SKM-1 treated with dmso at 0.1 percent for 144 hours (cell line): ENCODE results near the gene SPDYE1.

Experiments used
- DNase-seq: peaks from one replicate; lab custom pipeline; 2025; ENCODE audit not compliant: unreplicated experiment; lab: John Stamatoyannopoulos, UW

SPDYE1 gene

DNA sequence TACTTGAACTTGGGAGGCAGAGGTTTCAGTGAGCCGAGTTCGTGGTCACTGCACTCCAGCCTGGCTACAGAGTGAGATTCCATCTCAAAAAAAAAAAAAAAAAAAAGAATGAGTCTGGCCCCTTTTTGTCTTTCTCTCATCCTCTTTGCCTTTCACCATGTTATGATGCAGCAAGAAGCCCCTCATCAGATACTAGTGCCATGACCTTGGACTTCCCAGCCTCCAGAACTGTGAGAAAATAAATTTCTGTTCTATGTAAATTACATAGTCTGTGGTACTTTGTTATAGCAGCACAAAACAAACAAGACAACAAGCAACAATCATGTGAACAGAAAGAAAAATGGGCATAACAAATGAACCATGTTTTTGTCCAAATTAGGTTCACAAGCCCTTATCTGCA is 44.5 kb downstream of the SPDYE1 start:
- DNase-seq, result no peak

DNA sequence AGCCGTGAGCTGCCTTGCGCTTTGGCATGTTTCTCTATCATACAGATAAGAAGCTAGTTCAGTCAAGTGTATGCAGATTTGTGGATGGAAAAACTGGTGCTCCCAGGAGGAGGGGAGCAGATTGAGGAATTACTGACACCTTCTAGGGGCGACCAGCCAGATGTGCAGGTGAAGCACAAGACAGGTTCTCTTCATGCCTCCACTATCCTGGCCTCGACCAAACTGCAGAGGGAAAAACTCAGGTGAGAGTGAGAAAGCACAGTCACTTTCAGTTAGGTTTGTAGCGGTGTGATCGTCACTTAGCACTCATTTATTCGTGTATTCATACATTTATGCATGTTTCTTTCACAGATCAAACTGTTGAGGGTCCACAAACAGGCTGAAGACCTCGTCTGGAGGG is 46.2 kb downstream of the SPDYE1 start:
- DNase-seq, result no peak

DNA sequence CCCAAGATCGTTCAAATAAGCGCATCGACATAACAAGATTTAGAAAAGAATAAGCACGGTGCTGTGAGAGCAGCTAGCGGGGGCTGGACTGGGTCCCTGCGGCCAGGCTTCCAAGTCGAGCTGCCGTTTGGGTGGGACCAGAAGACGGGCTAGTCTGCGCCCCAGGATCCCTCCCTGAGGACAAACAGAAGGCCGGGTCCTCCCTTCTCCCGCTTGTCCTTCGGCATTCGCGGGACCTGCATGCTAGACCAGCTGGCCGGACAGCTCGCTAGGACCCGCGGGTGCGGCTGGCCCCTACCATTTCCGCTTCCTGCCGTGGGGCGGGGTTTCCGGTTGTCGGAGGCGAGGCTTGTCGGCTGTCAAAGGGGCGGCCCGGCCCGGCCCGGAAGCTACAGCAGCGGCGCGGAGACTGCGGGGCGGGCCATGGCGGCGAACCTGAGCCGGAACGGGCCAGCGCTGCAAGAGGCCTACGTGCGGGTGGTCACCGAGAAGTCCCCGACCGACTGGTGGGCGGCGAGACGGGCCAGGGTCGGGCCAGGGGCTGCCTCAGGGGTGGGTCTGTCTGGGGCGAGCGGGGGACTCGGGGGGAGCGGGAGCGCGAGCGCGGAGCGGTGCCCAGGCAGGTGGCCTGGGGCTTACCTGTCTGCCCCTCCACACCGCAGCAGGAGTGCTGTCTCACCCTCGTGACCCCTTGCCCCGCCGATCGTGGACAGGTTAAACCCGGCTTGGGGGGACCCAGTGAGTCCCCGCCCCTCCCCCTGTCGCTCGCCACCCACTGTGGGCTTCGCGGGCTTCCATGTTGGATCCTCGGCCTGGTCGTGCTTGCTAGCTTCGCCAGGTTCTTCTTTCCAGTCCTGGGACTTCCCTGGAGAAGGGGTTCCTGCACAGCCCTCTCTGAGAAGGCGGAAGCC is 46.9 kb downstream of the SPDYE1 start, which contains the start of gene DBNL:
Gene DBNL, plus strand, starts transcription at position 388 of the 911 bp plus-strand sequence. Its CDS starts 36 bp downstream, at position 424.
- peak; percentile 76 for DNase-seq

DNA sequence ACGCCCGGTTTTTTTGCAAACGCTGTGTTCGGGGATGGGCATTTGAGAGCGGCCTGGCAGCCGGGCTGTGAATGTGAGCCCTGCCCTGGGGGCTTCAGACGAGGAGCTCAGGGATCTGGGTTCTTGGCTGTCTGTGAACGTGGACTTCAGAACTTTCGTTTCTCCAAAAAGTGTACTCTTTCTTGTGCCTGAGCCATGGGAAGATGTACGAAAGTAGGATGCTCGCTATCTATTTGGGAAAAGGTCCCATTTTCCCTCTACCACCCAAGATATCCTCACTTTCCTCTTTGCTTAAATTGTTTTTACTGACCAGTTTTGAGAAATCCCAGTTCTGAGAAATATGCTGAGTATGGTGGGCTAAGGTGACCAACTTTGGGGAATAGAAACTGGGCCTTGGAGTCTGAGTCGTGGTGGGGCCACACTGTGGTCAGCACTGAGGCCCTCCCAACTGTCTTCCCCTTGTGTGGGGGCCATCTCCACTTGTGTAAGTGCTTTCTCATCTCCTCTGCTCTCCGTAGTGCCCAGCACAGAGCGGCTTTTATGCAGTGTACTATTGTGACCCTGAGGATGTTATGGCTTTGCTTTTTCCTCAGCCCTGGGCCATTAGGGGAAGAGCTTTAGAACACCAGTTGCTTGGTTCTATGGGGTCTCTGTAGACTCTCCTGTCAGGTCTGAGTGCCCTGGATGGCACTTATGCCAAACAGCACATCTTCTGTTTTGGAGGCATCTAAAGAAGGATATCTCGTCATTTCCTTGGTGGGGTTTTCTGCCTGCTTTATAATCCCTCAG is 47.7 kb downstream of the SPDYE1 start:
- DNase-seq, result peak; percentile 21

DNA sequence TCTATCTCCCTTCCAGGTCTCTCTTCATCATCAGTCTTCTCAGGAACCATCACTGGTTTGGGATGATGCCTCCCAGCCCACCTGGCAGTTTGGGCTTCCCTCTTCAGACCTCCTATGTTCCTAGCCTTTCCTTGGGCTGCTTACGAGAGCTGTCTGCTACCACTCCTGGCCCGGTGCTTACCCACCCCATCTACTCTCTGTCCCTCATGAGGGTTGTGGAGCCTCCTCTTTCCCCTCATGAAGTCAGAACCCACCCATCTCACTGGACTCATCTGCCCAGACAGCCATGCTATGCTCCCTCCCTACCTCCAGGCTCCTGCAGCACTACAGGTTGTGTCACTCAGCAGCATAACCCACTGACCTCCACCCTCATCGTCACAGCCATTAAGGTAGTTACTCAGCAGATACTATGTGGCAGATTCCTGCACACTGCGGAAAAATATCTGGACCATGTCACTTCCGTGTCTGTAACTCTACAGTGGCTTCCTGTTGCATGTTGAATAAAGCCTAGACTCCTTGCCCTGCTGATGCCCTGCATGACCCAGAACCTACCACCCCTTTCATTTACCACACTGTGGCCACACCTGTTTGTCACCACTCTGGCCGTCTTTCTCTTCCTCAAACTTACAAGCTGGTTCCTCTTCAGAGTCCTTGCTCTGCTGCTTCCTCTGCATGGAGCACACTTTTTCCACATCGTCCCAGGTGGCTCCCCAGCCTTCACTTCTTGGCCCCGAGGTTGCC is 48.8 kb downstream of the SPDYE1 start:
- peak; percentile 98 for DNase-seq

DNA sequence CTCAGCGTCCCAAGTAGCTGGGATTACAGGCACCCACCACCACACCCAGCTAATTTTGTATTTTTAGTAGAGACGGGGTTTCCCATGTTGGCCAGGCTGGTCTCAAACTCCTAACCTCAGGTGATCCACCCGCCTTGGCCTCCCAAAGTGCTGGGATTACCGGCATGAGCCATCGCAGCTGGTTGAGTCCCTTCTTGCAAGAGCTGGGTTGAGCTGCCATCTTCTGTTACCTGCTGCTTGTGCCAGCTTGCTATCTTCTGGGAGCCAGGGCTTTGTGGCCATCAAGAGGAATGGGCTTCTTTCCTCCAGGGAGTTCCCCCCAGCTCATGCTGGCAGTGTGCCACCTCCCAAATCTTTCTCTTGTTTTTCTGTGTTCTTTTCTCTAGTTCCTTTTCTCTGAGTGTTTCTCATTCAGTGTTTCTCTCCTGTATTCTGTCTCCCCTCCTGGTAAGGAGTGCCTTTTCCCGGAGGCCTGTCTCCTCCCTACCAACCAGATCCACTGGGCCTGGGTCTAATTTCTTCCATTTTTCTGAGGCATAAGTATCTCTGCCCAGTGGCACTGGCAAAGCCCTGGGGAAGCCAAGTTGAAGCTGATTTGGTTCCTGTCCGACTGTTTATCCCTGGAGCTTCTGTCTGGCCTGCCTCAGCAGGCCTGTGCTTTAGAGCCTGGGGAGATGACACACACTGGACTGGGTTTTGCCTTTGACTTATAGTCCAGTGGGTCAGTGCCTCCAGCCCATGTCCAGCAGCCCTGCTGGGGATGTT is 50.5 kb downstream of the SPDYE1 start:
- DNase-seq, result no peak

DNA sequence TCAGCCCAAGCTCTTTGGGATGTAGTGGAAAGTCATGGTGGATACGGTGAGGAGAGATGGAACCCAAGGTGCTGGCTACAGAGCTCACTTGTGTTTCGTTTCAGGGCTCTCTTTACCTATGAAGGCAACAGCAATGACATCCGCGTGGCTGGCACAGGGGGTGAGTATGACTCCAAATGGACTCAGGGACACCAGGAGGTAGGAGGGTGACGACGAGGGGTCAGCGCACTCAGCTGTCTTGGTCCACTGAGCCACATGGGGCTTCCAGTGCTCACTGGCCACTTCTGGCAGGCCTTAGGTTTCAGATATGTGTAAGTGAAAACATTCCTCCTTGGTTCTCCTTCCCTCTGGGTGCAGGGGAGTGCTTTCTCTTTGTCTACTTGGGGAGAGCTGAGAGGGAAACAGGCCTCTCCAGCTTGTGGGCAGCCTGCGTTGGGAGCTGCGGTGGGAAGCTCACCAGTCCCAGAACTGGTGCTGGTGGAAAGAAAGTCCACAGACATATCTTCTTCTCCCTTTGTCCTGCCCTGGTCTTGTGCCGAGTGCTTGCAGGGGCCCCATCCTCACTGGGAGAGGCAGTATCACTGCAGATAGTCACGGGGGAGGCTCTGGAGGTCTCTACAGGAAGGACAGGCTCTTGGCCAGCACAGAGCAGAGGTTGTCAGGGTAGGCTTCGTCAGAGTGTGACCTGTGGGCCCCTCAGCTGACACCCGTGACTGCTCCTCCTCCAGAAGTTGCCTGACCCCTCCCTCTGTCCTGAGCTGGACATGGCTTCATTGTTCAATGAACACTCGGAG is 52.6 kb downstream of the SPDYE1 start:
- no peak for DNase-seq

DNA sequence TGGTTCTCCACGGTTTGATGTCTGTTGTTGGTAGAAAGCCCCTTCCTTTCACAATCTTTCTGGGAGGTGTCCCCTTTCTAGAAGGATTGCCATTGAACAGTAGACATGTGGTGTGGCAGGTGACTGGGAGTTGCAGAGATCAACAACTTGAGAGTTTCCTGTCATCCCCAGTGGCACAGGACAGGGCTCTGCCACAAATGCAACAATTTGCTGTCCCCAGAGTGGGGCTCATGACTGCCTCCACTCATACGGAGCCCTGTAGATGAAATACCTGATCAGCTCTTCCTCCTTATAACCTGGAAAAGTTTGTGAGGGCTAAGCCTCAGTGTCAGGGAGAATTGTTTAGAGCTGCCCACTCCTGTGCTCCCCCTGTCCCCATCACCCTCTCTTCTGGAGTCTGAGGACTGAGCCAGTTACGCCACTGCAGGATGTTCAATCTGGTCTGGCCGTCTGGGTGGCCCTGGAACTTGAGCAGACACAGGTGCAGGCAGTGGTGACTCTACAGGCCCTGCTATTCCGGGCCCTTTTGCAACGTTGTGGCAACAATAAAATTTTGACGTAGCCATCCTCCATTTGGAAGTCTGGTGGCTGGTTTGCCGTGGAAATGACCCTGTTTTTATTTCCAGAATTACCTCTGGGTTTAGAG is 53.3 kb downstream of the SPDYE1 start:
- DNase-seq, result no peak

DNA sequence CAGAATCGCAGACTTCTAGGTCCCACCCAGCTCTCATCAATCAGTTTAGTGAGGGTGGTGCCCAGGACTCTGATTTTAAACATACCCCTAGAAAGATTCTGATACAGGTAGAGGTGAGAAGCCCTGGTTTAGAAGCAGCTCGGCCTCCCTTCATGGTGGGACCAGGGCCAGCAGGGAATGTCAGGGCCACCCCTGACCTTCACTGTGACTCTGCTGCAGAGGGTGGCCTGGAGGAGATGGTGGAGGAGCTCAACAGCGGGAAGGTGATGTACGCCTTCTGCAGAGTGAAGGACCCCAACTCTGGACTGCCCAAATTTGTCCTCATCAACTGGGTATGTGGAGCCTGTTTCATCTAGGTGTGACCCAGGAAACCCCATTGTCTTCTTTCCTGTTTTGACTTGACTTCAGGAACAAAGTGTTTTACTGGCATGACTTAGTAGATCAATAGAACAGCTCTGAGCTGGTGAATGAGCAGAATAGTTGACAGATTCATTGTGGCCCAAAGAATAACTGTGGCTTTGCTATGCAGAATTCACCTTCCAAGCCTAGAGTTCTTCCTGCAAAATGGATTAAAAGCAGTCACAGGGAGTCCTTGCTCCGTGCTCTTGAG is 54.0 kb downstream of the SPDYE1 start:
- no peak for DNase-seq

DNA sequence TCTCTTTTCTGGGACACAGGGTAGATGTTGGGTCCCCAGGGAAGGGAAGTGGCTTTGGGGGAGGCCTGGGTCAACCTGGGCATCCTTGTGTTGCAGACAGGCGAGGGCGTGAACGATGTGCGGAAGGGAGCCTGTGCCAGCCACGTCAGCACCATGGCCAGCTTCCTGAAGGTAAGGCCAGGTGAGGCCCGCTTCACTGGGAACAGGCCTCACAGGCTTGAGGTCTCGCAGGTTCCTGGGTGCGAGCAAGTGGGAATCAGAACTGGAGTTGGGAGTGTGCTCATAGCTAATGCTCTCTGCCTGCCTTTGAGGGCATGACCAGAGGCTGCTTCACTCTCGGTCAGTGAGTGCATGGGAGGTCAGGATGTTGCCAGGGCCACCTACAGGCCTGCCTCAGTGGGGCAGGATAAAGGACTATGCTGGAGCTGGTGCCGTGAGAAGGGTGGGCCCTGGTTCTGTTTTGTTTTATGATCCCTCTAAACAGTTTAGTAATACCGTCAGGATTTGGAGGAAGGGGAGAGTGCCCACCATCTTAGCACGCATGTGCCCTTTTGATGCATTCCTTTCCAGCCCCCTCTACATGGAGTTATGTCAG is 55.2 kb downstream of the SPDYE1 start:
- no peak for DNase-seq

DNA sequence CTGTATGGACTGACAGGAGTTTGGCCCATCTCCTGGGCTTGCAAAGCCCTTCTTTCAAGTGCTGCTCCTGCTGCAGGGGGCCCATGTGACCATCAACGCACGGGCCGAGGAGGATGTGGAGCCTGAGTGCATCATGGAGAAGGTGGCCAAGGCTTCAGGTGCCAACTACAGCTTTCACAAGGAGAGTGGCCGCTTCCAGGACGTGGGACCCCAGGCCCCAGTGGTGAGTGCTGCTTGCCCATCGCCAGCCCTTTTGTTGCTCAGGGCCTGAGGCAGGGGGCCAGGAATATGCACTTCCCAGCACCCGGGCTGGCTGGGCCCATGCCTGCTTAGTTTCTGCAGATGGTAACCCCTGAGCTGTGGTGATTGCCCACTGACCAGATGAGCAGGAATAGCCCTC is 59.0 kb downstream of the SPDYE1 start:
- no peak for DNase-seq

DNA sequence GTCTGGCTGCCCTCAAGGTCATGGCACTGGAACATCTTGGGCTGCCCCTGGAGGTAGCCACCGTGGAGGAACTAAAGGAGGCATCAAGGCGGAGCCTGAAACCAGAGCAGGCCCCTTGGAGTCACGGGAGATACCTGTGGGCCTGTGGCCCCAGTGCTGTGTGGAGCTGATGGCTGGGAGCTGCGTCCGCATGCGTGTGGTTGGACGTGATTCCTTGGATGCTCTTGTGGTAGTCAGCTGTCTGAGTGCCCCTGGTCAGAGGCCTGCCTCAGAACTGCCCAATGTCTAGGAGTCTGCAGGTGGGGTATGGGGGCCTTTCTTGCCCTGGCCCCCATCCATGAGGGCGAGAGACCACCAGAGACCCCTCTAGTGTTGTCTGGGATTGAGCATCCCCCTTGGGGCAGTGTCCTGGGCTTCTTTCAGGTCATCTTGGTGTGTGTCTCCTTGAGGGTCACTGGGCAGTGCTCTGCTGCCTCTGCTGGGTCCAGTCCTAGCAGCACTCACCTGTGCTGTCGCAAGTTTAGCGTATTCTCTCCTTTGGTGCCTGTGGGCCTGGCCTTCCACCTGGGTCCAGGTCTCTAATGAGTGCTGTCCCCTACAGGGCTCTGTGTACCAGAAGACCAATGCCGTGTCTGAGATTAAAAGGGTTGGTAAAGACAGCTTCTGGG is 59.6 kb downstream of the SPDYE1 start:
- DNase-seq, result no peak

DNA sequence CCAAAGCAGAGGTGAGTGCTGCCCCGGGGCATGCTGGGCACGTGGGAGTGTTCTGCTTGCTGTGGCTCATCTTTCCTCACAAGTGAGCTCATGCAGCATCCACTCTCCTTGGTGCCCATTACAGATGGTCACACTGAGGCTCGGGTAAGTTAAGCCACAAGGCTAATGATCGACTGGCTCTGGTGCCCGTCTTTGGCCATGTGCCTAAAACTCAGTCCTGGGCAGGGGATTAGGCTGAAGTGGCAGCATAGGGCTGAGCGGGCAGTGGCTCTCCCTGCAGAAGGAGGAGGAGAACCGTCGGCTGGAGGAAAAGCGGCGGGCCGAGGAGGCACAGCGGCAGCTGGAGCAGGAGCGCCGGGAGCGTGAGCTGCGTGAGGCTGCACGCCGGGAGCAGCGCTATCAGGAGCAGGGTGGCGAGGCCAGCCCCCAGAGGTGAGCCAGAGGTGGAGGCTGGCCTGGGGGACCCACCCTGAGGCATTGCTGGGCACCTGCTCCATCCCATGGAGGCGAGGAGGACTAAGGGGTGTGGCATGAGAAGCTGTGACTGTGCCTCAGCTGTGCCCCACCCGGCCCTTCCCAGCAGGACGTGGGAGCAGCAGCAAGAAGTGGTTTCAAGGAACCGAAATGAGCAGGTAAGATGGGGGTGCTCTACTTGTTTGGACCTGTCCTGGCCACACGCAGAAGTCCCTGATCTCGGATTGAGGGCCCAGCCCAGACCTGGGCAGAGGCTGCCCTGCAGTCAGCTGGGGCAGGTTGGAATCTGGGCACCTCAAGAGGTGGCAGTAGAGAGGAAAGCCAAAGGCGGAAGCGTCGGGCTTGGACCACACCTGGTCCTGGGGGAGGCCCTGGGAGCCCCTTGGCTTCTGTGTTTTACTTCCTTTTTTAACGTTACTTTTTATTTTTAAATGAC is 60.4 kb downstream of the SPDYE1 start:
- DNase-seq, result no peak

DNA sequence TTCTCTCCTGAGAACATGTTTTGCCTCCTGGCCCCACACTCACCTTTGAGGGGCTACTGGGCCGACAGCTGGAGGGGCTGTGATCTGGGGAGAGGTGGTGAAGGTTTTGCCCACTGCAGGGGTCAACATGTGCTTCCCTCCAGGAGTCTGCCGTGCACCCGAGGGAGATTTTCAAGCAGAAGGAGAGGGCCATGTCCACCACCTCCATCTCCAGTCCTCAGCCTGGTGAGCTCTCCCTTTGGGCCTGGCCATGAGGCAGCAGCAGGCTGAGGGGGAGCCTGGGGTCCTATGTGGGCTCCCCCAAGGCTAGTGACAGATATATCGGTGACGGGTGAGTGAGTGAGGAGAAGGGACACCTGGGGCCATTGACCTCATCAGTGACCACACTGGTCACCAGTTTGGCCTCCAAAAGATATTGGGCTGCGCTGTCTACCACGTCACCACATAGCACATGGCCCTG is 61.1 kb downstream of the SPDYE1 start:
- no peak for DNase-seq

DNA sequence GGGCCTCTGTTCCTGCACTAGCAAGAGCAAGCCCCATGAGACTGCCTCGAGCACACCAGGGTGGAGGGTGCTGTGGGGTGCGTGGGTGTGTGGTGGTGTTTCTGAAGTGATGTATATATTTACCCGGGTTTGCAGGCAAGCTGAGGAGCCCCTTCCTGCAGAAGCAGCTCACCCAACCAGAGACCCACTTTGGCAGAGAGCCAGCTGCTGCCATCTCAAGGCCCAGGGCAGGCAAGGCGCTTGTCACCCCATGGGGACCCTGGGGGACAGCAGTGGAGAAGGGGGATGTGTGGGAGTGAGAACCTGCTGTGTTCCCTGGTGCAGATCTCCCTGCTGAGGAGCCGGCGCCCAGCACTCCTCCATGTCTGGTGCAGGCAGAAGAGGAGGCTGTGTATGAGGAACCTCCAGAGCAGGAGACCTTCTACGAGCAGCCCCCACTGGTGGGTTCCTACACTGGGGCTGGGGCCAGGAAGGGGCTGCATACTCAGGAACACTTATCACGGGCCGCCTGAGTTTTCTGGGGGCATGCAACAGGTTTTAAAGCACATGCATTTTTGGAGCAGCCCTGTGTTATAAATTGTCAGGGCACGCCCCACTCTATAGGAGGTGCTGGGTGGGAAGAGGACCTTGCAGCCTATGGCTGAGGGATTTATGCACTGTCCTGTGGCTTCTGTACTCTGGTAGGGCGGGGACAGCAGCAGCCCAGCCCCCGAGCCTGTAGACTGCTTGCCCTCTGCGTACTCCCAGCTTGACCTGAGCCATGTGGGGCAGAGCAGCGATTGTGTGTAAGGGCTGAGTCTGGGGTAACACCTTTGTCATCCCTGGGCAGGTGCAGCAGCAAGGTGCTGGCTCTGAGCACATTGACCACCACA is 61.8 kb downstream of the SPDYE1 start:
- no peak for DNase-seq
